ENCODE results near the gene NCAM1.

- TF ChIP-seq CTCF (conservative IDR thresholded peaks at IDR 0.05; ENCODE audit: low read depth, low read length): no peak
- no peak for TF ChIP-seq EZH2 (IDR thresholded peaks at IDR 0.05; ENCODE audit: borderline replicate concordance, low read depth, low read length, poor library complexity, severe bottlenecking)
These were observed 163.4 kb downstream of the NCAM1 start for GRCh38 chr11:113124578-113124977.
